HG02678 (cell line): ENCODE measurements around the gene NOP53.
"Not testable (repeated sequence)": the region's sequence is repeated elsewhere in the genome, so short reads cannot be mapped to it uniquely, and the experiment has no call there.

Experiments
- ATAC-seq: cut with Tn5 transposase; IDR thresholded peaks from one replicate; pipeline ENCODE4 v1.9.1; 2021; ENCODE audit warnings: mild to moderate bottlenecking, moderate library complexity; ENCODE audit not compliant: unreplicated experiment

NOP53 gene

GRCh38 chr19:47769534-47769933 lies 24.2 kb downstream of the NOP53 start:
- ATAC-seq: no peak

DNA sequence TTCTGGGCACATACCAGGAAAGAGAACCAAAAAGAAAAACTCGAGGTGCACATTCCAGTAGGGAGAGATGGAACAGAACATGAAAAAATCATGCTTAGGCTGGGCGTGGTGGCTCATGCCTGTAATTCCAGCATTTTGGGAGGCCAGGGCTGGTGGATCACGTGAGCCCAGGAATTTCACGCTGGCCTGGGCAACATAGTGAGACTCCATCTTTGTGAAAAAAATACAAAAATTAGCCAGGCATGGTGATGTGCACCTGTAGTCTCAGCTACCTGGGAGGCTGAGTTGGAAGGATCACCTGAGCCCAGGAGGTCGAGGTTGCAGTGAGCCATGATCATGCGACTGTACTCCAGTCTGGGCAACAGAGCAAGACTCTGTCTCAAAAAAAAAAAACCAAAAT lies 25.9 kb downstream of the NOP53 start:
- not testable (repeated sequence) for ATAC-seq

DNA sequence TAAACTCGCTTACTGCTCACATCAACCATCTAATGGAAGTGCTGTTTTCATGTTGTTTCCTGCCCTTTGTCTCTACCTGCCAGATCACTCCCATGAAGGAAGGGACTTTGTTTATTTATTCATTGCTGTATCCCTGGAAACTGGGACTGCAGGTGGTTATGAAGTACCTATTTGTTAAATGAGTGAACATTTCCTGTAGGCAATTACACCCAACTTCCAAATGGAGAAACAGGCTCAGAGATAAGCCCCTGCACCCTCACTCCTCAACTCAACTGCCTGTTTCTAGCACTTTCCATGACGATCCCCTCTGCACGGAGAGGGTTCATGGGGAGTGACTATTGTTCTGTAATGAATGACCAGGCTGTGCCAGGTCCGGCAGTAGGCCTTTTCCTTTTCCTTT lies 31.2 kb downstream of the NOP53 start:
- ATAC-seq: no peak

DNA sequence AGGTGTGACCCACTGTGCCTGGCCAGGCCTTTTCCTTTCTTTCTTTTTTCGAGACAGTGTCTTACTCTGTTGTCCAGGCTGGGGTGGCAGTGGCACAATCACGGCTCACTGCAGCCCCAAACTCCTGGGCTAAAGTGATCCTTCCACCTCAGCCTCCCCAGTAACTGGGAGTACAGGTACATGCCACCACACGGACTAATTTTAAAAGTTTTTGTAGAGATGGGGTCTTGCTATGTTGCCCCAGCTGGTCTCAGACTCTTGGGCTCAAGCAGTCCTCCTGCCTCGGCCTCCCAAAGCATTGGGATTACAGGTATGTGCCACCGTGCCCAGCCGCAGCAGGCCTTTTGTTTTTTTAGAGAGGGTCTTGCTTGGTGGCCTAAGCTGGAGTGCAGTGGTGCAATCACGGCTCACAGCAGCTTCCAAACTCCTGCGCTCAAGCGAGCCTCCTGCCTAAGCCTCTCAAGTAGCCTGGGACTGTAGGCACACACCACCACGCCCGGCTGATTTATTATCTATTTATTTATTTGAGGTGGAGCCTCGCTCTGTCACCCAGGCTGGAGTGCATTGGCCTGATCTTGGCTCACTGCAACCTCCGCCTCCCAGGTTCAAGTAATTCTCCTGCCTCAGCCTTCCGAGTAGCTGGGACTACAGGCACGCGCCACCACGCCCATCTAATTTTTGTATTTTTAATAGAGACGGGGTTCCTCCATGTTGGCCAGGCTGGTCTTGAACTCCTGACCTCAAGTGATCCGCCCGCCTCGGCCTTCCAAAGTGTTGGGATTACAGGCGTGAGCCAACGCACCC lies 32.1 kb downstream of the NOP53 start:
- not testable (repeated sequence) for ATAC-seq

GRCh38 chr19:47778049-47778953 lies 33.0 kb downstream of the NOP53 start, which contains the start of gene SELENOW:
Gene SELENOW, plus strand, starts transcription at chr19:47778703. Its CDS starts 83 bp downstream, at chr19:47778786.
- ATAC-seq: peak; percentile 89

GRCh38 chr19:47778954-47779351 lies 33.6 kb downstream of the NOP53 start:
- ATAC-seq: no peak

DNA sequence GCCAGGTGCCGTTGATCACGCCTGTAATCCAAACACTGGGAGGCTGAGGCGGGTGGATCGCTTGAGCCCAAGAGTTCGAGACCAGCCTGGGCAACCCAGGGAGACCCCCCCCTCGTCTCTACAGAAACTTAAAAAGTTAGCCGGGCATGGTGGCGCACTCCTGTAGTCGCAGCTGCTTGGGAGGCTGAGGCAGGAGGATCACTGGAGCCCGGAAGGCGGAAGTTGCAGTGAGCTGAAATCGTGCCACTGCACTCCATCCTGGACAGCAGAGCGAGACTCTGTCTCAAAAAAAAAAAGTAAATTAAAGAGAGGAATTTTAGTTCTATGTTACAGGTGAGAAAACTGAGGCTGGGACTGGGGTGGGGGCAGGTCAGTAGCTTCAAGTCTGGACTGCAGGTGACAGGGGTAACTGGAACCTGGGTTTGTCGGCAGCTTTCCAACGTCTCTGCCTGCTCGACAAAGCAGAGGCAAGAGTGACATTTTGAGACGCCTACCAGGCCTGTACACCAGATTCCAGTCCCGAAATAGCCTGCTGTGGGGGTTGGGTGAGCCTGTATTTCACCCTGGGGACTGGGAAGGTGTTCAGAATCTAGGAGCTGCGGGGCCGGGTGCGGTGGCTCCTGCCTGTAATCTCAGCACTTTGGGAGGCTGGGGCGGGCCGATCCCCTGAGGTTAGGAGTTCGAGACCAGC lies 34.3 kb downstream of the NOP53 start:
- ATAC-seq: no peak

GRCh38 chr19:47780215-47780551 lies 34.8 kb downstream of the NOP53 start:
- ATAC-seq: no peak

- no peak for ATAC-seq
Measured at GRCh38 chr19:47781590-47782262, 36.4 kb downstream of the NOP53 start.

GRCh38 chr19:47786566-47786965 lies 41.2 kb downstream of the NOP53 start:
- no peak for ATAC-seq

DNA sequence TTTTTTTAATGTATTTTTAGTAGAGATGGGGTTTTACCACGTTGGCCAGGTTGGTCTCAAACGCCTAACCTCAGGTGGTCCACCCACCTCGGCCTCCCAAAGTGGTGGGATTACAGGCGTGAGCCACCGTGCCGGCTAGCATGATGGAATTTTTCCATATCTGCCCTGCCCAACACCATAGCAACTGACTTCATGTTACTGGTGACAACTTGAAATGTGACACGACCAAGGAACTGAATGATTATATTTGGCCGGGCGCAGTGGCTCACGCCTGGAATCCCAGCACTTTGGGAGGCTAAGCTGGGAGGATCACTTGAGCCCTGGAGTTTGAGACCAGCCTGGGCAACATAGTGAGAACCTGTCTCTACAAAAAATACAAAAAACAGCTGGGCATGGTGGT lies 42.0 kb downstream of the NOP53 start:
- not testable (repeated sequence) for ATAC-seq

- not testable (repeated sequence) for ATAC-seq
Measured at GRCh38 chr19:47789811-47790210, 44.5 kb downstream of the NOP53 start.

DNA sequence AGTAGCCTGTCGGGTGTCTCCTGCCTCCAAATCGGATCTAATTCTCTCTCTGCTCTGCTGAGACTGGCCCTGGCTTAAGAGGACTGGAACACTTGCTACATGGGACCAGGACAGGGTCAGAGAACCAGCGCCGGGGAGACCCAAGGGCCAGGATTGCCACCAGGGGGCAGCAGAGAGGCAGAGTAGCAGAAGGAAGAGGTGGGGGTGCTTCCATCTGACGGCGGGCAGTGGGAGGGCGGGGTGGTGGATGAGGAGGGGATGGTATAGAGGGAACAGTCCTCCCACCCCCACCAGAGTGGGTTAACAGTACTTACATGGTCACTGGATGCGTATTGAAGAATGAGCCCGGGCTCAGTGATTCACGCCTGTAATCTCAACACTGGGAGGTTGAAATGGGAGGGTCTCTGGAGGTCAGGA lies 45.1 kb downstream of the NOP53 start:
- no peak for ATAC-seq

GRCh38 chr19:47792616-47793015 lies 47.3 kb downstream of the NOP53 start:
- no peak for ATAC-seq

DNA sequence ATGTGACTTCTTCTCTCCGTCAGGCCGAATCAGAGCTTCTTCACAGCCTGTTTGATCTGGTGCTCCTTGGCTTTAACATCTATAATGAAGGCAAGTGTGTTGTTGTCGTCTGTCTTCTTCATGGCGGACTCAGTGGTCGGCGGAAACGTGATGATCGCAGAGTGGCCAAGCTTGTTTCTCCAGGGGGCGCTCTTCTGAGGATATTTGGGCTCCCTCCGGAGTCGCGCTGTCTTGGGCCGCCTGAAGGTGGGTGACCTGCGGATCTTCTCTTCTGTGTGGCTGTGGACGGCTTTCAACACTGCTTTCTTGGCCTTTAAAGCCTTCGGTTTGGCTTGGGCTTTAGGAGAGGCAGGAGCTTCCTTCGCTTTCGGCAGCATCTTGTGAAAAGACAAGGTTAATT lies 49.2 kb downstream of the NOP53 start:
- no peak for ATAC-seq

- ATAC-seq: no peak
Measured at GRCh38 chr19:47796785-47797184, 51.4 kb downstream of the NOP53 start.

DNA sequence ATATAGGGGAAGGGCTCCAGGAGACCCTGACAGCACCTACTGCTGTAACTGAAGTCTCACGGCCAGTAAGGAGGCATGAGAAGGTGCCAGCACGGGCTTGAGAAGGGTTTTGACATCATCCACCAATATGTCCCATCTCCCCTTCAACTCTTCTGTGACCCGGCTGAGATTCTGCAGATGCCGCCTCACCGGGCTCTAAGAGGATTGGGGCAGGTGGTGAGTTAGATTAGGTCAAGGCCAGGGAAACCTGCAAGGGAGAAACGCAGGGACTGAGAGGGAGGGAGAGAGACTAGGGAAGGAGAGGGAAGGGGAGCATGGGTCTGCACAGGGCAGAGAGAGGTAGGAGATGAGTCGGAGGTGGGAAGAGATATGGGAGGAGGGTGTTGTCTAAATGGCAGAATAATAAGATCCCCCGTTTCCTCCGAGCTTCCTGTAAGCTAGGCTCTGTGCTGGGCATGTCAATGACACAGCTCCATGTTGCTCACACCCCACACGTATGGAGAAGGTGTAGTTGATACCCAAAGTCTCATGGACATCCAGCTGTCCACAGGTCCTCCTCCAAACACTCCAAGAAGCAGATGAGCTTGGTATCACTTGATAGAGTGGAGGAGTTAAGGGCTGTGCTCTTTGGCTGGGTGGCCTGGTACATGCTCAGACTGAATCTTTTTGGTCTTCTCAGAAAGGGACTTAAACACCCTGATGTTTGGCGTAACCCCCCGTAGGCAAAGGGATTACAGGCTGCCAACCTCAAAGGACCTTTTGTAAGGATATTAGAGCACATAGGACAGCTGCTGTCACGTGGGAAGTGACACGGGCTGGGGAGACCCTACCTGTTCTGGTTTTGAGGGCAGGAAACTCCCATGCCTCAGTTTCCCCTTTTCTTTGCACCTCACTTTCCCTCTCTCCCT lies 52.9 kb downstream of the NOP53 start:
- ATAC-seq: no peak

- no peak for ATAC-seq
Measured at GRCh38 chr19:47798904-47799266, 53.5 kb downstream of the NOP53 start.

DNA sequence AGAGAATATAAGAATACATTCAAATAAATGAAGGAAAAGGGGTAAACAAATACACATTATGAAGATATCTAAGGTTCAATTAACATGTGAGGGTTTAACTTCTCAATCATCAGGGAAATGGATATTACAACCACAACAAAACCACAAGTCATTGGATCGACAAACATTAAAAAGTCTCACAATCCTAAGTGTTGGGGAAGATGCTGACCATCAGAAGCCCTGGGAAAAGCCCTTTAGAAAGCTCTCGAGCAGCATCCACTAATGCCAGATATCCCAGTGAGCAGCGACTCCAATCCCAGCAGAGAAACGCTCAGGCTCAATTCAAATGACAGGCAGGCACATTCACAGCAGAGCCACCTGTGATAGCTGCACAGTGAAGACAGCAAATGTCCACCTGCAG lies 55.9 kb downstream of the NOP53 start:
- ATAC-seq: no peak

- no peak for ATAC-seq
Measured at GRCh38 chr19:47802521-47803043, 57.2 kb downstream of the NOP53 start.
